Ramos (cell line): ENCODE measurements around the gene HEATR3.

ENCODE experiments used
- in situ Hi-C: fragments of 300-500 bp; cut with MboI; formaldehyde crosslinking; loops from one replicate; pipeline ENCODE4 v1.14.3; 2022; ENCODE audit warnings: low sequenced_read_pairs; ENCODE audit not compliant: unreplicated experiment

HEATR3 gene

DNA sequence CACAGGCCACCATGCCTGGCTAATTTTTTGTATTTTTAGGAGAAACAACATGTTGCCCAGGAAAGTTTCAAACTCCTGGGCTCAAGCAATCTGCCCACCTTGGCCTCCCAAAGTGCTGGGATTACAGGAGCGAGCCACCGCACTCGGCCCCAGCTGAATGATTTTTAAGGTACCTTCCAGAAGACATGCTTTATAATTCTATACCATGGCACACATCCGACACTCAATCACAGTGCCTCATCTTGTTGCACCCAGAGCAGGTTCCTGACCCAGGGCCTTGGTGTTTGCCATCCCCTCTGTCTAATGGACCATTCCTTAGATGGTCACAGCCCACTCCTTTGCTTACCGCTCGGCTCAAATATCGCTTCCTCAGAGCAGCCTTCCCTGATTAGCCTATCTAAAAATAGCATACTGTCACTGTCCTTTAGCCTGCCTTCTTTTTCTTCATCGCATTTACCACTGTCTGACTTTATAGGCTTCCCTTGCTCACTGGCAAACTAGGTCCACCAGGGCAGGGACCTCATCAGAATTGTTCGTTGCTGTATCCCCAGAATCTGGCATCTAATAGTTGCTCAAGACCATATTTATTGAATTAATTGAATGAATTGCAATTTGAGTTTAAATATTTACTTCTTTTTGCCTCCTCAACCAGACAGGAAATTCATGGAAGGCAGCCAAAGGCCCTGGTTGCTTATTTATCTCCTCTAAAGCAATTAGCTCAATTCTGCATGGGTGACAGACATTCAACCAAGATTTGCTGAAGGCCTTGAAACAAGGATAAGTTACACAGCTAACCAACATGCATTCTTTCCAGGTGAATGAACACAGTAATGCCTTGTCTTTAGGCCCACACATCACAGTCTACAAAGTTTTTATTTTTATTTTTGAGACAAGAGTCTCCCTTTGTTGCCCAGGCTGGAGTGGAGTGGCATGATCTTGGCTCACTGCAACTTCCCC, 81.0 kb downstream of the HEATR3 start:
- in situ Hi-C loops, result no loop called here

DNA sequence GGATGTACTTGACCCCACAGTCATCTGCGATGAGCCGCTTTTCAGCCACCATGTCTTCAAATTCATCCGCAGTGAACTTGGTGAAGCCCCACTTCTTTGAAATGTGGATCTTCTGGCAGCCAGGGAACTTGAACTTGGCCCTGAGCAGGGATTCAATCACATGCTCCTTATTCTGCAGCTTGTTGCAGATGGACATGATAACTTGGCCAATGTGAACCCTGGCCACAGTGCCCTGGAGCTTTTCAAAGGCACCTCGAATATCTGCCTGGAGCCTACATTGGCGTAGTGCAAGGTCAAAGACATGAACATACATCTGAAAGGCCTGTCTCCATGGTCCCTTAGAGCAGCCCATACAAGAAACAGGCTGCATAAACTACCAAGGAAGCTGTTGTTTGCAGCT, 85.6 kb downstream of the HEATR3 start:
- in situ Hi-C loops, result no loop called here

DNA sequence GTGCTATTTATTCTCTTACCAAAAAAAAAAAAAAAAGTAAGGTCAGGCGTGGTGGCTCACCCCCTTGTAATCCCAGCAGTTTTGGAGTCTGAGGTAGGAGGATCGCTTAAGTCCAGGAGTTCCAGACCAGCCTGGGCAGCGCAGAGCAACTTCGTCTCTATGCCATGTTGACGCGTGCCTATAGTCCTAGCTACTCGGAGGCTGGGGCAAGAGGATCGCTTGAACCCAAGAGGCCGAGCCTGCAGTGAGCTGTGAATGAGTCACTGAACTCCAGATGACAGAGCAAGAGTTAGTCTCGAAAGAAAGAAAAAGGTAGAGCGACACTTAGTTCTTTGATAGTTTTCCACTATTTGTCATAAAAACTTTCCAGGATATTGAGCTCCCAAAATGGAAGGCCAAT, 86.0 kb downstream of the HEATR3 start:
- in situ Hi-C loops, result no loop called here

DNA sequence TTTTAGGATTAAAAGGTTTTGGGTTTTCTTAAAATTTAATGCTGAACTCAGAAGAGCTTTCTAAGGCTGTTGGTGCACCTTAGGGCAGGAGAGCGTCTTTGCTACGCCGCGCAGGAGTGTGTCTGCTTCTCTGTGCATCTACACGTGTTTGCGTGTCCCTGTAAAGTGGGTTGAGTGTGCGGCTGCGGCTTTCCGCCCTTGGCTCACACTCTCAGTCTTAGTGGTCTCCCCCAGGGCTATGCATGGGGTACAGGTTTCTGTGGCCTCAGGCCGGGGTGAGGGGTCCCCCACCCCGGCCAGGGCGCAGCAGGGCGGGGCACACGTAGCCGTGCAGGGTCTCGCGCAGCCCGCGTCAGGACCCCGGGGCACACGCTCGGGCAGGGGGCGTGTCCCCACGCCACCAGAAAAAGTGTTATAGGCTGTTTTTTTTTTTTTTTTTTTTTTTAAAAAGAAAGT, 86.6 kb downstream of the HEATR3 start:
- in situ Hi-C loops, result no loop called here

DNA sequence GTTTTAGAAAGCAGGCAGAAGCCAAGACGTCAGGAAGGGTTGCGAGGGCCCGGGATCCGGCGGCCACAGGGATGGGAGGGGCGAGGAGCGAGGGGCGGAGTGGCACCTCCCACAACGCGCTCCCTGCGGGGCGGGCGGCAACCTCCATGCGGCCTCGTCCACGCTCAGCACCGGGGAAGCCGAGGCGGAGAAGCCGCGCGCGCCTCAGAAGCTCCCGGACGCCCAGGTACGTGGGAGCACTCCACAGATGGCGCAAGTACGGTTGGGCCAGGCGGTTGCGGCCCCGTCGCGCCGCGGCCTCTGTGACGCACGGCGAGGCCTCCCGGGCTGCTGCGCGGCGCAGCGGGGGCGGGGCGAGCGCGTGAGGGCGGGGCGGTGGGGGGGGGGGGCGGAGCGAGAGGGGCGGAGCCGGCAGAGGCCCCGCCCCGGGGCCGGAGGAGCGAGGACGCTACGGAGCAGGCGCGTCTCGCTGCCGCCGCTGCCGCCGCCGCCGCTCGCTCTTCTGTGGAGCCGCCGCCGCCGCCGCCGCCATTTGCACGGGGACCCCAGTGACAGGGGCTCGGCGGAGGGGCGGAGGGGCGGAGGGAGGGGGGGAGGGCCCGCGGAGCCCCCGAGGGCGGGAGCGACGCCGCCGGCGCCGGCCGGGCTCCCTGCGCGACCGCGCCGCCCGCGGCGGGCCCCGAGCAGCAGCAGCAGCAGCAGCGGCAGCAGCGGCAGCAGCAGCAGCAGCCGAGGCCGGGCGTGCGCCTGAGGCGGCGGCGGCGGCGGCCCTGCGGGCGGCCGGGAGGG, 87.2 kb downstream of the HEATR3 start, which contains the start of gene TENT4B:
TSS of gene TENT4B (plus strand) at position 500 of the 789 bp plus-strand sequence. CDS start 316 bp downstream, outside the sequence.
- in situ Hi-C loops, result no loop called here

DNA sequence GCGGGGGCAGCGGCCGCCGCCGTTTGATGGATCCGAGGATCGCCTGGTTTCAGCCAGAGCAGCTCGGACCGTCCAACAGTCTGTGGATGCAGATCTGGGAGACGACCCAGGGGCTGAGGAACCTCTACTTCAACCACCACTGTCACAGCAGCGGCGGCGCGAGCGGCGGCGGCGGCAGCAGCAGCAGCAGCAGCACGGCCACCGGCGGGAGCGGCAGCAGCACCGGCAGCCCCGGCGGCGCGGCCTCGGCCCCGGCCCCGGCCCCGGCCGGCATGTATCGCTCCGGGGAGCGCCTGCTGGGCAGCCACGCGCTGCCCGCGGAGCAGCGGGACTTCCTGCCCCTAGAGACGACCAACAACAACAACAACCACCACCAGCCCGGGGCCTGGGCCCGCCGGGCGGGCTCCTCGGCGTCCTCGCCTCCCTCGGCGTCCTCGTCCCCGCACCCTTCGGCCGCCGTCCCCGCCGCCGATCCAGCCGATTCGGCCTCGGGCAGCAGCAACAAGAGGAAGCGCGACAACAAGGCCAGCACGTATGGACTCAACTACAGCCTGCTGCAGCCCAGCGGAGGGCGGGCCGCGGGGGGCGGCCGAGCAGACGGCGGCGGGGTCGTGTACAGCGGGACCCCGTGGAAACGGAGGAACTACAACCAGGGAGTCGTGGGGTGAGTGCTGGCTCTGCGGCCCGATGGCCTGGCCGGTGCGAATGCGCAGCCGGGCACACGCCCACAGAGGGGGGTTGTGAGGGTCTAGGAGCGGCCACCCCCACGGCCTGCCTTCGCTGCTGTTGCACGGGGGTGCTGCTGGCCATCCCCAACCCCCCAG, 88.0 kb downstream of the HEATR3 start:
- in situ Hi-C loops, result no loop called here

DNA sequence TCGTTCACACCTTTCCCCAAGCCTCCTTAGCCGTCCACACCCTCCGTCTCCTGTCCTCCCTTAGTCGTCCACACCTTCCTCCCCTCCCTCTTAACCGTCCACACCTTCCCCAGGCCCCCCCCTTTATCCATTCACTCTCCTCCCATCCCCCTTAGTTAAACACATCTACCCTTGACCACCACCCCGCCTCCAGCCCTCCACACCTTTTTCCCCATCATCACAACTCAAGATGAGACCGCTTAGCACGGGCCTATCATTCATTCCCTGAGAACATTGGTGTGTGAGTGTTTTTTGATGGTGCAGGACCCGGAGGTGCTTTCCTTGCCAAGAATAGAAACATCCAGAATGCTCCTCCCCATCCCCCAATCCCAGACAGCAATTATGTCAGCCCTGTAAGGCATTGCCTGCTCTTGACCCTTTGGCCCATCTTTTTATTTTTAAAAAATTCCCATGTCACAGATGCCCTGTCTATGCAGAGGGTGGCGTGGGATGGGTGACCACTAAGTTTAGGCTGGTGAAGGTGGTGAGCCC, 88.7 kb downstream of the HEATR3 start:
- in situ Hi-C loops, result no loop called here

DNA sequence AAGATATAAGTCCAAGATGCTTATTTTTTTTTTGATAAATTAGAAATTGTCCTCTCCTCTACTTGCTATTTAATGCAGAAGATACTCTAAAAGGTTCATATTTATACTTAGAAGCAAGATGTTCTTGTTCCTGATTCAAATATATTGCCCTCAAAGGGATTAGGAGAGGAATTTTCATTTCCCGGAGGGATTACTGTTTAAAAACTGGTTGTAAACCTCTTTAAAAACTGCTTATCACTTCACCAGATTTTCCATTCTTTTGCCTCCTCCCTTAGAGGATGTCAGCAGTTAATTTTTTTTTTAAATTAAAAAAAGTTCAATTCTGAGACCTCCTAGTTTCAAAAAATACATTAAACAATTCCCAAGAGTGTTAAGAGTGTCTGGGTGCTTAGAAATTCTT, 90.2 kb downstream of the HEATR3 start:
- in situ Hi-C loops, result no loop called here
